MCF 10A (cell line): ENCODE measurements around the gene UCN2. TPM values are rescaled to one million over a fixed set of nuclear protein-coding genes. Genes with fewer than 3 reads are reported as not detected.
A peak's percentile ranks its signal among the peaks of the same experiment; 100 is the strongest.

Experiments used
- BruUV-seq: library from RNA; stranded (reverse); fragments of 400-500 nt; replicated peaks from 2 replicates; lab custom pipeline; 2021; lab: Mats Ljungman, UMichigan
- CTCF ChIA-PET: fragments of 300-600 bp; sonication (Branson Sonifier 250); formaldehyde crosslinking; extraction: SDS; loops from one replicate; lab custom pipeline; 2021; ENCODE audit warnings: antibody characterized with exemption, inconsistent platforms; lab: Yijun Ruan, JAX
- POLR2A ChIA-PET: fragments of 300-600, 350-650 bp; sonication (Branson Sonifier 250); formaldehyde crosslinking; extraction: SDS; loops from one replicate; lab custom pipeline; 2020; ENCODE audit warnings: antibody characterized with exemption, inconsistent platforms; lab: Yijun Ruan, JAX
- DNase-seq: peaks from one replicate; pipeline ENCODE4 v3.0.0-alpha.2; 2018; ENCODE audit not compliant: unreplicated experiment
- H3K27ac Mint-ChIP-seq: one replicate; pipeline ENCODE4 v1.8.0; 2022; ENCODE audit warnings: mild to moderate bottlenecking, low read depth, mixed read lengths; ENCODE audit not compliant: unreplicated experiment
- H3K27me3 Mint-ChIP-seq: one replicate; pipeline ENCODE4 v1.8.0; 2022; ENCODE audit warnings: mixed read lengths; ENCODE audit not compliant: insufficient read depth, unreplicated experiment
- H3K36me3 Mint-ChIP-seq: one replicate; pipeline ENCODE4 v1.8.0; 2022; ENCODE audit warnings: mild to moderate bottlenecking, moderate library complexity, mixed read lengths; ENCODE audit not compliant: insufficient read depth, unreplicated experiment
- H3K4me1 Mint-ChIP-seq: one replicate; pipeline ENCODE4 v1.8.0; 2022; ENCODE audit warnings: mixed read lengths; ENCODE audit not compliant: insufficient read depth, unreplicated experiment
- H3K4me3 Mint-ChIP-seq: one replicate; pipeline ENCODE4 v1.8.0; 2022; ENCODE audit warnings: mild to moderate bottlenecking, moderate library complexity, mixed read lengths; ENCODE audit not compliant: unreplicated experiment
- H3K9me3 Mint-ChIP-seq: one replicate; pipeline ENCODE4 v1.8.0; 2022; ENCODE audit warnings: mixed read lengths; ENCODE audit not compliant: unreplicated experiment
- CTCF ChIP-seq: fragments of 200-600 bp; IDR thresholded peaks from one replicate; pipeline ENCODE4 v1.8.0; 2022; ENCODE audit warnings: antibody characterized with exemption, mild to moderate bottlenecking; ENCODE audit not compliant: unreplicated experiment
- intact Hi-C: fragments of 100-400 bp; cut with micrococcal nuclease; formaldehyde crosslinking; loops from 2 replicates; pipeline ENCODE4 v1.14.1; 2022
- total RNA-seq: library from RNA; stranded (reverse); gene quantifications from 2 replicates; pipeline ENCODE4 v1.2.3, GENCODE V29; 2022

UCN2 gene
- total RNA-seq, 1 experiment from 2014 or later = 3.8 TPM

- H3K4me1 Mint-ChIP-seq = no peaks in the 10 kb centered on the region
- ChIA-PET POLR2A (no interaction called here), CTCF (interaction anchor here (0.6 to 3.9 kb wide), 17 partner anchors 9 to 324 kb away, joined by 3 to 36 read pairs (median 5); partner anchors contain the start of gene PFKFB4)
- H3K4me3 Mint-ChIP-seq = no peak overlapping the region
- H3K36me3 Mint-ChIP-seq = peaks cover 5% of the 10 kb centered on the region
- H3K27me3 Mint-ChIP-seq = no peaks in the 10 kb centered on the region
- DNase-seq = no peak
- TF ChIP-seq CTCF = no peak
- no peaks in the 10 kb centered on the region for H3K9me3 Mint-ChIP-seq
- intact Hi-C loops = loop anchor here (1.0 to 5.0 kb wide), 4 partner anchors 83 to 356 kb away; partner anchors contain the start of gene ATRIP
- no TSS peak for BruUV-seq
- H3K27ac Mint-ChIP-seq = no peak overlapping the region
Measured at GRCh38 chr3:48548126-48548525, 15.5 kb downstream of the UCN2 start.

GRCh38 chr3:48546203-48546829 is 17.3 kb downstream of the UCN2 start:
- CTCF ChIA-PET = interaction anchor here (0.6 to 1.4 kb wide), 2 partner anchors 9 to 11 kb away, joined by 3 to 4 read pairs; no protein-coding TSS in a partner anchor
- intact Hi-C loops = loop anchor here (5.0 kb wide), 2 partner anchors 99 to 354 kb away; partner anchors contain the start of gene ATRIP
- peaks cover 5% of the 10 kb centered on the region for H3K36me3 Mint-ChIP-seq

GRCh38 chr3:48544141-48544540 is 19.4 kb downstream of the UCN2 start:
- DNase-seq = no peak
- no peak for TF ChIP-seq CTCF
- Mint-ChIP-seq H3K27ac (no peak overlapping the region), H3K27me3 (no peaks in the 10 kb centered on the region), H3K4me3 (no peak overlapping the region), H3K4me1 (no peaks in the 10 kb centered on the region), H3K36me3 (peaks cover 5% of the 10 kb centered on the region), H3K9me3 (no peaks in the 10 kb centered on the region)
- POLR2A ChIA-PET = no interaction called here
- no TSS peak for BruUV-seq
- CTCF ChIA-PET = interaction anchor here (0.6 to 2.2 kb wide), 4 partner anchors 8 to 408 kb away, joined by 3 to 9 read pairs (median 5); no protein-coding TSS in a partner anchor
- intact Hi-C loops = no loop called here

More at GRCh38 chr3:48546203-48546829, 17.3 kb downstream of the UCN2 start:
- Mint-ChIP-seq H3K27me3 (no peaks in the 10 kb centered on the region), H3K27ac (peak overlapping the region; percentile 79), H3K4me3 (no peak overlapping the region), H3K4me1 (no peaks in the 10 kb centered on the region), H3K9me3 (no peaks in the 10 kb centered on the region)
- POLR2A ChIA-PET = interaction anchor here (0.7 to 1.2 kb wide), 2 partner anchors 13 to 100 kb away, joined by 3 to 4 read pairs; partner anchors contain the start of gene ATRIP
- BruUV-seq = no TSS peak
- no peak for DNase-seq
- no peak for TF ChIP-seq CTCF

GRCh38 chr3:48543271-48543866 is 20.2 kb downstream of the UCN2 start:
- TF ChIP-seq CTCF = no peak
- no peak for DNase-seq
- Mint-ChIP-seq H3K4me3 (no peak overlapping the region), H3K4me1 (no peaks in the 10 kb centered on the region), H3K9me3 (no peaks in the 10 kb centered on the region), H3K36me3 (peaks cover 5% of the 10 kb centered on the region), H3K27me3 (no peaks in the 10 kb centered on the region), H3K27ac (no peak overlapping the region)
- BruUV-seq = no TSS peak
- CTCF ChIA-PET = interaction anchor here (0.6 to 2.2 kb wide), 3 partner anchors 9 to 408 kb away, joined by 3 to 9 read pairs (median 3); no protein-coding TSS in a partner anchor
- POLR2A ChIA-PET = interaction anchor here (1.3 kb wide), 1 partner anchor 13 kb away, joined by 3 read pairs; the partner anchor contains the start of gene PFKFB4
- intact Hi-C loops = no loop called here
